Adrenal gland (tissue), 12 donors: Measurements from ENCODE around the gene NARS2. TPM values are rescaled to one million over a fixed set of nuclear protein-coding genes. Genes with fewer than 3 reads are reported as not detected.

Experiments used
- DNase-seq, 7 donors: peaks; one replicate each; pipeline ENCODE4 v3.0.0-alpha.2; 2019 to 2020
- H3K27ac ChIP-seq, 5 donors: fragments of 200-600 bp; sonication (generic) in 4 of 5; 1 replicate in 3 of 5; 2 replicates in 2 of 5; pipeline versions ENCODE4 v1.5.1 to v1.8.0; 2016 to 2020; ENCODE audit warnings: mild to moderate bottlenecking in 1 of 5
- H3K27me3 ChIP-seq: fragments of 200-600 bp; 2 replicates; pipeline ENCODE4 v1.8.0; 2021
- H3K36me3 ChIP-seq, 2 donors: fragments of 200-600 bp; replicated peaks in 1 of 2; 1 replicate in 1 of 2; 2 replicates in 1 of 2; pipeline versions ENCODE4 v1.5.1 to v1.8.0; 2018 to 2022
- H3K4me1 ChIP-seq, 2 donors: fragments of 200-600 bp; replicated peaks in 1 of 2; 1 replicate in 1 of 2; 2 replicates in 1 of 2; pipeline versions ENCODE4 v1.5.1 to v1.8.0; 2018 to 2021
- H3K4me3 ChIP-seq, 4 donors: fragments of 200-600 bp; sonication (generic) in 3 of 4; one replicate each; pipeline ENCODE4 v1.5.1; 2016 to 2018
- H3K9me3 ChIP-seq, 3 donors: fragments of 200-600 bp; sonication (generic) in 1 of 3; replicated peaks in 1 of 3; 1 replicate in 2 of 3; 2 replicates in 1 of 3; pipeline versions ENCODE4 v1.5.1 to v1.8.0; 2016 to 2021
- POLR2A ChIP-seq, 2 donors: fragments of 450-650 bp; IDR thresholded peaks; one replicate each; pipeline ENCODE4 v1.6.1; 2017; ENCODE audit warnings: antibody characterized with exemption in 2 of 2, mild to moderate bottlenecking in 2 of 2, moderate library complexity in 1 of 2
- WGBS, 4 donors: extraction: QIAGEN DNeasy Blood & Tissue Kit in 2 of 4; methylation state at CpG; one replicate each; pipeline versions ENCODE4 v1.1.5 to v1.1.7; 2013 to 2017; 5-methylcytosine and 5-hydroxymethylcytosine counted together
- intact Hi-C, 2 donors: fragments of 100-400 bp; cut with DNase I; formaldehyde crosslinking; loops; one replicate each; pipeline versions ENCODE4 v1.14.1 to v1.15.0; 2022 to 2023
- polyA plus RNA-seq, 3 donors: library from polyadenylated mRNA; stranded (reverse); fragments of 200-250 nt in 2 of 3; fragments of 350-450 nt in 1 of 3; fragmentation: Illumina TruSeq in 1 of 3; extraction: RNeasy Lipid Tissue Mini Kit (QIAGEN cat#74804) in 1 of 3; gene quantifications; one replicate each; pipeline ENCODE4 v1.2.3, GENCODE V29; 2013 to 2014
- total RNA-seq, 9 donors: library from RNA; depleted of rRNA in 4 of 9; stranded (reverse); fragments of >200 nt in 4 of 9; fragments of 120-200 nt in 1 of 9; fragmentation: NEBNext Ultra II Directional in 1 of 9; extraction: Animal tissue kit (Norgen Biotek cat#: 25700) in 1 of 9; gene quantifications; one replicate each; pipeline versions ENCODE4 v1.1.0 to v1.2.4, GENCODE V29; 2013 to 2023
- TF ChIP-seq, protein P1 (sequence below), 6 experiments: fragments of 450-650 bp in 4 of 6; fragments of 200-600 bp in 2 of 6; sonication (generic) in 1 of 6; IDR thresholded peaks; 1 replicate in 5 of 6; 2 replicates in 1 of 6; pipeline versions ENCODE4 v1.5.1 to v1.8.0; 2016 to 2021; ENCODE audit warnings: antibody characterized with exemption in 6 of 6, mild to moderate bottlenecking in 2 of 6, moderate library complexity in 1 of 6
- donor health status: healthy with polysubstance abuse.
- donor health status: Bipolar disorder and iron deficiency.
- donor health status: DM: yes; HTN: yes; CAD: no.
- donor health status: DM: no; HTN: no; CAD: no.
- donor health status: DM: no; HTN: no; CAD: no.
- donor health status: DM: yes; HTN: yes; CAD: no.

Gene NARS2
- total and polyA plus RNA-seq, 12 donors, result 8.4 to 33.3 (median 21.1) TPM

DNA sequence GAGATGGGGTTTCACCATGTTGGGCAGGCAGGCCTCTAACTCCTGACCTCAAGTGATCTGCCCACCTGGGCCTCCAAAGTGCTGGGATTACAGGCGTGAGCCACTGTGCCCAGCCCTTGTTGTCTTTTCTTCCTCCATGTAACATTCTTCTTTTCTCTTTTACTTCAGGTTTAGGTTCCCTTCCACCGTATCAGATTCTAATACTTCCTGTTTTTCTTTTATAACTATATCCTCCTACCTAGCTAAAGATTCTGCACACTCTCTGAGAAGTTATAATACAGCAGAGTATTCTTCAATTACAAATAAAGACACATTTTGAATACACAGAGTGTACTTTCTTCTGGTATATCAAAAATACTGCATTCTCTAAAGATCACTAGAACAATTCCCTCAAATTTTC lies 123.8 kb downstream of the NARS2 start:
- H3K27ac ChIP-seq, result no peak overlapping the region
- H3K4me1 ChIP-seq, result no peaks in the 10 kb centered on the region
- H3K9me3 ChIP-seq, result no peaks in the 10 kb centered on the region
- no peaks in the 10 kb centered on the region for H3K36me3 ChIP-seq
- no peak overlapping the region for H3K4me3 ChIP-seq
- intact Hi-C loops, result no loop called here
- DNase-seq, result no peak
- no peaks in the 10 kb centered on the region for H3K27me3 ChIP-seq
- WGBS, 4 donors, result 86 to 95% (median 87%) methylated on average over 2 of the region's 2 CpGs
- no peak for TF ChIP-seq POLR2A (IDR thresholded peaks at IDR 0.05)
- TF ChIP-seq, protein P1, sequence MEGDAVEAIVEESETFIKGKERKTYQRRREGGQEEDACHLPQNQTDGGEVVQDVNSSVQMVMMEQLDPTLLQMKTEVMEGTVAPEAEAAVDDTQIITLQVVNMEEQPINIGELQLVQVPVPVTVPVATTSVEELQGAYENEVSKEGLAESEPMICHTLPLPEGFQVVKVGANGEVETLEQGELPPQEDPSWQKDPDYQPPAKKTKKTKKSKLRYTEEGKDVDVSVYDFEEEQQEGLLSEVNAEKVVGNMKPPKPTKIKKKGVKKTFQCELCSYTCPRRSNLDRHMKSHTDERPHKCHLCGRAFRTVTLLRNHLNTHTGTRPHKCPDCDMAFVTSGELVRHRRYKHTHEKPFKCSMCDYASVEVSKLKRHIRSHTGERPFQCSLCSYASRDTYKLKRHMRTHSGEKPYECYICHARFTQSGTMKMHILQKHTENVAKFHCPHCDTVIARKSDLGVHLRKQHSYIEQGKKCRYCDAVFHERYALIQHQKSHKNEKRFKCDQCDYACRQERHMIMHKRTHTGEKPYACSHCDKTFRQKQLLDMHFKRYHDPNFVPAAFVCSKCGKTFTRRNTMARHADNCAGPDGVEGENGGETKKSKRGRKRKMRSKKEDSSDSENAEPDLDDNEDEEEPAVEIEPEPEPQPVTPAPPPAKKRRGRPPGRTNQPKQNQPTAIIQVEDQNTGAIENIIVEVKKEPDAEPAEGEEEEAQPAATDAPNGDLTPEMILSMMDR (IDR thresholded peaks at IDR 0.05), result no peak

DNA sequence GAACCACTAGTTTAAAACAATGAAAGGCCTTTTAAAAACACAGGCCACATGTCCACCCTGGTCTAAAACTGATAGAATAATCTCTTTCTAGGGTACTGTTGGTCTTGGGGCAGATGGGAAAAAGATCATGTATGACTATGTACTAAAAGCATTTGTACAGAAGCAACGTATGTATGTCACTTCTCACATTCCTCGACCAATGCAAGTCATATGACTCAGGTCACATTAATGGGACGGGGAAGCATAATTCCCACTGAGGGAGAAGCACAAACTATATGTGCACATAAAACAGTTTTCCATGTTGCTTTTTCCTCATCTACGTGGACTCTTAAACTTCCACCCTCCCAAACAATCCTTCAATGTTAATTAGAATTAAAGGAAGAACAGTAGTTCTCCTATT lies 124.8 kb downstream of the NARS2 start:
- 91 to 97% (median 95%) methylated on average over 4 of the region's 4 CpGs for WGBS, 4 donors

DNA sequence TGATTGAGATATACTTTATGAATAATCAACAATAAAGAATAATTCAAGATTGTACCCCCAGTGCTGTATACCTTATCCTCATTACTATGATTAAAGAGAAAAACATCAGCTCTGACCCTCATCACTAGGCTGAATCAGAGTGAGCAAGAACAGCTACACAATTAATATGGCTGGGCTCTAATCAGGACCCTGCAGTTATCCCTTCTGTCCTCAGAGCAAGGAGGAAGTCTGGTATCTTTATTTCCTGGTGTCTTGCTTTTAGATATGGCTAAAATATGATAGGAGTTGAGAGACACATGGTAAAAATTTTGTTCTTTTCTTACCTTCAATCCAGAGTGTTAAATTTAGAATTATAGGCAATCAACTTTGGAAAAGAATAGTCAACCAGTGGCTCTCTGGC lies 128.5 kb downstream of the NARS2 start:
- Histone ChIP-seq H3K9me3 (no peaks in the 10 kb centered on the region), H3K4me1 (no peaks in the 10 kb centered on the region), H3K36me3 (no peaks in the 10 kb centered on the region), H3K27ac (no peak overlapping the region), H3K4me3 (no peak overlapping the region), H3K27me3 (no peaks in the 10 kb centered on the region)
- intact Hi-C loops, result loop anchor here in 1 of 2 donors (10.0 kb wide), 1 partner anchor 99 kb away; no protein-coding TSS in a partner anchor
- no peak for DNase-seq
- TF ChIP-seq POLR2A (IDR thresholded peaks at IDR 0.05), result no peak
- TF ChIP-seq, protein P1 (IDR thresholded peaks at IDR 0.05), result no peak

More for the DNA sequence above, 124.8 kb downstream of the NARS2 start:
- H3K4me1 ChIP-seq, result no peaks in the 10 kb centered on the region
- intact Hi-C loops, result loop anchor here in 1 of 2 donors (10.0 kb wide), 1 partner anchor 95 kb away; no protein-coding TSS in a partner anchor
- H3K27ac ChIP-seq, result no peak overlapping the region
- no peaks in the 10 kb centered on the region for H3K9me3 ChIP-seq
- H3K36me3 ChIP-seq, result no peaks in the 10 kb centered on the region
- no peak for DNase-seq
- H3K4me3 ChIP-seq, result no peak overlapping the region
- TF ChIP-seq, protein P1 (IDR thresholded peaks at IDR 0.05), result no peak
- TF ChIP-seq POLR2A (IDR thresholded peaks at IDR 0.05), result no peak
- H3K27me3 ChIP-seq, result no peaks in the 10 kb centered on the region

DNA sequence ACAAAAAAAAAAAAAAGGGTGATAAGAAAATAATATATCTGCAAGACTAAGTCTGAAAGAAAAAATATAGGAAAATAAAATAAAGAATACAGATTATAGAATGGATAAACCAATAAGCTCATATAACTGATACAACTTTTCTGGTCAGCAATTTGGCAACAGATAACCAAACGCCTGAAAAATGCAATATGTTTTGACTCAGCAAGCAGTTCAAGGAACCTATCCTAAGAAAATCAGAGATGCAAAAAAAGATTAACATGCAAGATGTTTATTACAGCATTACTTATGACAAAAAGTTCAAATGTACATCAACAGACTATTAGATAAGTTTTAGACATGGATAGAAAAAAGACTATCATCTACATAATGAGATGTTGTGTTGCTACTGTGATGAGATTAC lies 129.9 kb downstream of the NARS2 start:
- DNase-seq, result no peak
- WGBS, 4 donors, result 79 to 88% (median 86%) methylated on average over 1 of the region's 1 CpG
- Histone ChIP-seq H3K27ac (no peak overlapping the region), H3K4me1 (no peaks in the 10 kb centered on the region), H3K36me3 (no peaks in the 10 kb centered on the region), H3K27me3 (no peaks in the 10 kb centered on the region), H3K4me3 (no peak overlapping the region), H3K9me3 (no peaks in the 10 kb centered on the region)
- intact Hi-C loops, result loop anchor here in 1 of 2 donors (10.0 kb wide), 1 partner anchor 100 kb away; no protein-coding TSS in a partner anchor
- TF ChIP-seq, protein P1 (IDR thresholded peaks at IDR 0.05), result no peak
- TF ChIP-seq POLR2A (IDR thresholded peaks at IDR 0.05), result no peak
